Naive B cell (primary cell): ENCODE results near the gene GBF1. TPM values are rescaled to one million over a fixed set of nuclear protein-coding genes. Genes with fewer than 3 reads are reported as not detected.

Source experiments
- ATAC-seq, 2 donors: fragments of 150-1000 bp; cut with Tn5 transposase; 2 replicates each; pipeline ENCODE4 v1.10.0; 2021; ENCODE audit warnings: low read depth in 2 of 2, mild to moderate bottlenecking in 2 of 2, moderate library complexity in 2 of 2
- DNase-seq: peaks from one replicate; pipeline ENCODE4 v3.0.0; 2022
- H3K27ac Mint-ChIP-seq, 6 donors: one replicate each; pipeline ENCODE4 v1.8.0; 2020 to 2022; ENCODE audit warnings: mild to moderate bottlenecking in 6 of 6, mixed read lengths in 6 of 6, moderate library complexity in 5 of 6, inconsistent platforms in 2 of 6
- H3K27me3 Mint-ChIP-seq, 3 donors: one replicate each; pipeline ENCODE4 v1.8.0; 2021 to 2022; ENCODE audit warnings: mixed read lengths in 3 of 3, mild to moderate bottlenecking in 1 of 3
- H3K36me3 Mint-ChIP-seq, 2 donors: one replicate each; pipeline ENCODE4 v1.8.0; 2020 to 2022; ENCODE audit warnings: mixed read lengths in 2 of 2, inconsistent platforms in 1 of 2, mild to moderate bottlenecking in 1 of 2
- H3K4me1 Mint-ChIP-seq, 3 donors: one replicate each; pipeline ENCODE4 v1.8.0; 2020 to 2022; ENCODE audit warnings: mixed read lengths in 3 of 3, inconsistent platforms in 1 of 3, mild to moderate bottlenecking in 1 of 3, moderate library complexity in 1 of 3
- H3K4me3 Mint-ChIP-seq, 8 donors: one replicate each; pipeline ENCODE4 v1.8.0; 2020 to 2022; ENCODE audit warnings: mild to moderate bottlenecking in 8 of 8, mixed read lengths in 8 of 8, moderate library complexity in 8 of 8, inconsistent platforms in 2 of 8
- H3K9me3 Mint-ChIP-seq, 7 donors: one replicate each; pipeline ENCODE4 v1.8.0; 2020 to 2022; ENCODE audit warnings: mixed read lengths in 7 of 7, mild to moderate bottlenecking in 5 of 7, inconsistent platforms in 2 of 7, moderate library complexity in 1 of 7
- polyA plus RNA-seq, 6 donors: library from polyadenylated mRNA; unstranded; fragments of 300-500 nt; fragmentation: Illumina TruSeq; gene quantifications; one replicate each; pipeline ENCODE4 v1.2.3, GENCODE V29; 2021; ENCODE audit warnings: low read depth in 6 of 6

Gene GBF1
- polyA plus RNA-seq, 6 donors from 2014 or later, result 3.9 to 14.8 (median 6.2) TPM

- Mint-ChIP-seq H3K9me3 (no peaks in the 10 kb centered on the region), H3K36me3 (peaks cover 5 to 33% of the 10 kb centered on the region in 2 donors), H3K27ac (no peak overlapping the region), H3K4me3 (no peak overlapping the region), H3K4me1 (peaks cover 3 to 9% (median 9%) of the 10 kb centered on the region in 3 donors), H3K27me3 (no peaks in the 10 kb centered on the region)
- ATAC-seq (no peak), DNase-seq (no peak)
These were observed 16.5 kb downstream of the GBF1 start for GRCh38 chr10:102261842-102262241.

- Mint-ChIP-seq H3K27ac (no peak overlapping the region), H3K27me3 (no peaks in the 10 kb centered on the region), H3K9me3 (no peaks in the 10 kb centered on the region), H3K4me1 (peaks cover 9 to 17% (median 15%) of the 10 kb centered on the region in 3 donors), H3K36me3 (peaks cover 5 to 33% of the 10 kb centered on the region in 2 donors), H3K4me3 (no peak overlapping the region)
- DNase-seq, result no peak
- no peak for ATAC-seq
These were observed 17.5 kb downstream of the GBF1 start for GRCh38 chr10:102262744-102263370.

GRCh38 chr10:102264371-102264770 is 19.0 kb downstream of the GBF1 start:
- ATAC-seq, result no peak
- no peaks in the 10 kb centered on the region for H3K27me3 Mint-ChIP-seq
- H3K27ac Mint-ChIP-seq, result no peak overlapping the region
- no peak overlapping the region for H3K4me3 Mint-ChIP-seq
- H3K36me3 Mint-ChIP-seq, result peaks cover 5 to 29% of the 10 kb centered on the region in 2 donors
- H3K9me3 Mint-ChIP-seq, result no peaks in the 10 kb centered on the region
- H3K4me1 Mint-ChIP-seq, result peaks cover 15 to 29% (median 19%) of the 10 kb centered on the region in 3 donors
- no peak for DNase-seq

GRCh38 chr10:102266670-102267069 is 21.3 kb downstream of the GBF1 start:
- H3K4me1 Mint-ChIP-seq, result peaks cover 20 to 29% (median 21%) of the 10 kb centered on the region in 3 donors
- no peak overlapping the region for H3K4me3 Mint-ChIP-seq
- peaks cover 0 to 15% of the 10 kb centered on the region in 2 donors for H3K36me3 Mint-ChIP-seq
- H3K9me3 Mint-ChIP-seq, result no peaks in the 10 kb centered on the region
- DNase-seq, result no peak
- H3K27ac Mint-ChIP-seq, result peak overlapping the region in 5 of 6 donors; percentile 47 to 80 (median 54)
- ATAC-seq, result no peak
- no peaks in the 10 kb centered on the region for H3K27me3 Mint-ChIP-seq

GRCh38 chr10:102267748-102268147 is 22.4 kb downstream of the GBF1 start:
- H3K27ac Mint-ChIP-seq, result peak overlapping the region in 3 of 6 donors; percentile 9 to 54 (median 47)
- H3K4me3 Mint-ChIP-seq, result no peak overlapping the region
- DNase-seq (no peak), ATAC-seq (no peak)
- H3K36me3 Mint-ChIP-seq, result peaks cover 0 to 7% of the 10 kb centered on the region in 2 donors
- peaks cover 20 to 29% (median 27%) of the 10 kb centered on the region in 3 donors for H3K4me1 Mint-ChIP-seq
- H3K9me3 Mint-ChIP-seq, result no peaks in the 10 kb centered on the region
- no peaks in the 10 kb centered on the region for H3K27me3 Mint-ChIP-seq

GRCh38 chr10:102268375-102268888 is 23.1 kb downstream of the GBF1 start:
- Mint-ChIP-seq H3K27ac (peak overlapping the region in 1 of 6 donors; percentile 47), H3K4me3 (no peak overlapping the region), H3K4me1 (peaks cover 20 to 29% (median 25%) of the 10 kb centered on the region in 3 donors), H3K27me3 (no peaks in the 10 kb centered on the region), H3K9me3 (no peaks in the 10 kb centered on the region), H3K36me3 (peaks cover 0 to 5% of the 10 kb centered on the region in 2 donors)
- DNase-seq (no peak), ATAC-seq (no peak)

- H3K27ac Mint-ChIP-seq, result peak overlapping the region in 2 of 6 donors; percentile 22 to 38
- H3K4me3 Mint-ChIP-seq, result no peak overlapping the region
- H3K4me1 Mint-ChIP-seq, result peaks cover 20 to 29% (median 25%) of the 10 kb centered on the region in 3 donors
- peaks cover 0 to 5% of the 10 kb centered on the region in 2 donors for H3K36me3 Mint-ChIP-seq
- no peaks in the 10 kb centered on the region for H3K27me3 Mint-ChIP-seq
- DNase-seq (no peak), ATAC-seq (no peak)
- H3K9me3 Mint-ChIP-seq, result no peaks in the 10 kb centered on the region
These were observed 23.7 kb downstream of the GBF1 start for GRCh38 chr10:102269017-102269416.

GRCh38 chr10:102274062-102274461 is 28.7 kb downstream of the GBF1 start:
- no peak for DNase-seq
- no peak for ATAC-seq
- Mint-ChIP-seq H3K9me3 (no peaks in the 10 kb centered on the region), H3K27me3 (no peaks in the 10 kb centered on the region), H3K4me1 (peaks cover 4 to 20% (median 11%) of the 10 kb centered on the region in 3 donors), H3K27ac (no peak overlapping the region), H3K4me3 (no peak overlapping the region), H3K36me3 (peaks cover 0 to 4% of the 10 kb centered on the region in 2 donors)

- H3K36me3 Mint-ChIP-seq, result no peaks in the 10 kb centered on the region
- DNase-seq (no peak), ATAC-seq (no peak)
- no peak overlapping the region for H3K27ac Mint-ChIP-seq
- peaks cover 10 to 30% (median 20%) of the 10 kb centered on the region in 3 donors for H3K4me1 Mint-ChIP-seq
- H3K4me3 Mint-ChIP-seq, result no peak overlapping the region
- H3K9me3 Mint-ChIP-seq, result no peaks in the 10 kb centered on the region
- no peaks in the 10 kb centered on the region for H3K27me3 Mint-ChIP-seq
These were observed 30.0 kb downstream of the GBF1 start for GRCh38 chr10:102275343-102275742.

GRCh38 chr10:102279104-102279503 is 33.8 kb downstream of the GBF1 start:
- DNase-seq (no peak), ATAC-seq (no peak)
- Mint-ChIP-seq H3K4me3 (no peak overlapping the region), H3K9me3 (no peaks in the 10 kb centered on the region), H3K27me3 (no peaks in the 10 kb centered on the region), H3K27ac (peak overlapping the region in 2 of 6 donors; percentile 16 to 49), H3K4me1 (peaks cover 24 to 35% (median 32%) of the 10 kb centered on the region in 3 donors), H3K36me3 (no peaks in the 10 kb centered on the region)

GRCh38 chr10:102280397-102281101 is 35.2 kb downstream of the GBF1 start:
- H3K4me3 Mint-ChIP-seq, result peak overlapping the region in 6 of 8 donors; percentile 18 to 79 (median 40)
- H3K4me1 Mint-ChIP-seq, result peaks cover 28 to 41% (median 31%) of the 10 kb centered on the region in 3 donors

GRCh38 chr10:102281102-102281487 is 35.8 kb downstream of the GBF1 start:
- H3K27me3 Mint-ChIP-seq, result no peaks in the 10 kb centered on the region
- DNase-seq (no peak), ATAC-seq (no peak)
- no peaks in the 10 kb centered on the region for H3K9me3 Mint-ChIP-seq
- H3K27ac Mint-ChIP-seq, result peak overlapping the region in 2 of 6 donors; percentile 20 to 61
- H3K36me3 Mint-ChIP-seq, result no peaks in the 10 kb centered on the region
- H3K4me3 Mint-ChIP-seq, result peak overlapping the region in 3 of 8 donors; percentile 18 to 79 (median 38)
- H3K4me1 Mint-ChIP-seq, result peaks cover 30 to 41% (median 31%) of the 10 kb centered on the region in 3 donors

More at GRCh38 chr10:102280397-102281101, 35.2 kb downstream of the GBF1 start:
- no peak for ATAC-seq
- Mint-ChIP-seq H3K27ac (peak overlapping the region in 4 of 6 donors; percentile 20 to 79 (median 64)), H3K27me3 (no peaks in the 10 kb centered on the region), H3K9me3 (no peaks in the 10 kb centered on the region), H3K36me3 (no peaks in the 10 kb centered on the region)
- no peak for DNase-seq

- Mint-ChIP-seq H3K4me1 (peaks cover 35 to 41% (median 36%) of the 10 kb centered on the region in 3 donors), H3K4me3 (no peak overlapping the region), H3K9me3 (no peaks in the 10 kb centered on the region), H3K27me3 (no peaks in the 10 kb centered on the region), H3K27ac (peak overlapping the region in 1 of 6 donors; percentile 64), H3K36me3 (no peaks in the 10 kb centered on the region)
- ATAC-seq (no peak), DNase-seq (no peak)
These were observed 38.2 kb downstream of the GBF1 start for GRCh38 chr10:102283488-102283887.
